Chondrocyte (in vitro differentiated cells): ENCODE measurements around the gene TMEFF2. TPM values are rescaled to one million over a fixed set of nuclear protein-coding genes. Genes with fewer than 3 reads are reported as not detected.

Experiments used
- DNase-seq: peaks from one replicate; pipeline ENCODE4 v3.0.0; 2021; ENCODE audit warnings: mixed read lengths, low spot score
- H3K27ac Mint-ChIP-seq: one replicate; pipeline ENCODE4 v1.8.0; 2021; ENCODE audit warnings: mild to moderate bottlenecking, moderate library complexity, mixed read lengths; ENCODE audit not compliant: unreplicated experiment
- H3K27me3 Mint-ChIP-seq: 2 replicates; pipeline ENCODE4 v1.8.0; 2021; ENCODE audit warnings: low read depth, mixed read lengths
- H3K36me3 Mint-ChIP-seq: 2 replicates; pipeline ENCODE4 v1.8.0; 2021; ENCODE audit warnings: low read depth, mixed read lengths
- H3K4me1 Mint-ChIP-seq: 2 replicates; pipeline ENCODE4 v1.8.0; 2021; ENCODE audit warnings: low read depth, mild to moderate bottlenecking, mixed read lengths
- H3K4me3 Mint-ChIP-seq: one replicate; pipeline ENCODE4 v1.8.0; 2021; ENCODE audit warnings: mild to moderate bottlenecking, moderate library complexity, mixed read lengths; ENCODE audit not compliant: unreplicated experiment
- H3K9me3 Mint-ChIP-seq: 2 replicates; pipeline ENCODE4 v1.8.0; 2021; ENCODE audit warnings: low read depth, mixed read lengths
- long read RNA-seq: library from polyadenylated mRNA; stranded (forward); transcript quantifications from one replicate; pipeline ENCODE4 v2.0.0, GENCODE V29; 2021
- total RNA-seq: library from RNA; stranded (reverse); gene quantifications from 3 replicates; pipeline ENCODE4 v1.2.1, GENCODE V29; 2021
- TF ChIP-seq, protein P1 (sequence below): fragments of 200-600 bp; sonication (generic); IDR thresholded peaks from 2 replicates; pipeline ENCODE4 v1.5.0; 2021; ENCODE audit warnings: antibody characterized with exemption, mild to moderate bottlenecking, moderate library complexity

TMEFF2 gene, protein sequence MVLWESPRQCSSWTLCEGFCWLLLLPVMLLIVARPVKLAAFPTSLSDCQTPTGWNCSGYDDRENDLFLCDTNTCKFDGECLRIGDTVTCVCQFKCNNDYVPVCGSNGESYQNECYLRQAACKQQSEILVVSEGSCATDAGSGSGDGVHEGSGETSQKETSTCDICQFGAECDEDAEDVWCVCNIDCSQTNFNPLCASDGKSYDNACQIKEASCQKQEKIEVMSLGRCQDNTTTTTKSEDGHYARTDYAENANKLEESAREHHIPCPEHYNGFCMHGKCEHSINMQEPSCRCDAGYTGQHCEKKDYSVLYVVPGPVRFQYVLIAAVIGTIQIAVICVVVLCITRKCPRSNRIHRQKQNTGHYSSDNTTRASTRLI
- total RNA-seq: 1.4 to 8.6 TPM (median 1.5 TPM) in 3 replicates
- long read RNA-seq, transcript TMEFF2-201 (10 exons, 2,604 nt): major isoform, 6 of 9 reads
- long read RNA-seq, partial matches to known transcripts: 1 of 9 reads
- long read RNA-seq, other reads (novel, unspliced or antisense): 1 of 9 reads

GRCh38 chr2:192194866-192195547 lies at the start of gene TMEFF2:
TMEFF2 (minus strand) TSS chr2:192194933; CDS start chr2:192194524, 409 bp downstream.
- Mint-ChIP-seq H3K27me3 (peaks cover 17% of the 10 kb centered on the region), H3K27ac (no peak within 1 kb of the TSS), H3K36me3 (no peaks in the 10 kb centered on the region), H3K4me1 (peaks cover 36% of the 10 kb centered on the region), H3K9me3 (no peaks in the 10 kb centered on the region), H3K4me3 (peak within 1 kb of the TSS; percentile 83)
- TF ChIP-seq, protein P1, sequence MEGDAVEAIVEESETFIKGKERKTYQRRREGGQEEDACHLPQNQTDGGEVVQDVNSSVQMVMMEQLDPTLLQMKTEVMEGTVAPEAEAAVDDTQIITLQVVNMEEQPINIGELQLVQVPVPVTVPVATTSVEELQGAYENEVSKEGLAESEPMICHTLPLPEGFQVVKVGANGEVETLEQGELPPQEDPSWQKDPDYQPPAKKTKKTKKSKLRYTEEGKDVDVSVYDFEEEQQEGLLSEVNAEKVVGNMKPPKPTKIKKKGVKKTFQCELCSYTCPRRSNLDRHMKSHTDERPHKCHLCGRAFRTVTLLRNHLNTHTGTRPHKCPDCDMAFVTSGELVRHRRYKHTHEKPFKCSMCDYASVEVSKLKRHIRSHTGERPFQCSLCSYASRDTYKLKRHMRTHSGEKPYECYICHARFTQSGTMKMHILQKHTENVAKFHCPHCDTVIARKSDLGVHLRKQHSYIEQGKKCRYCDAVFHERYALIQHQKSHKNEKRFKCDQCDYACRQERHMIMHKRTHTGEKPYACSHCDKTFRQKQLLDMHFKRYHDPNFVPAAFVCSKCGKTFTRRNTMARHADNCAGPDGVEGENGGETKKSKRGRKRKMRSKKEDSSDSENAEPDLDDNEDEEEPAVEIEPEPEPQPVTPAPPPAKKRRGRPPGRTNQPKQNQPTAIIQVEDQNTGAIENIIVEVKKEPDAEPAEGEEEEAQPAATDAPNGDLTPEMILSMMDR: peak; percentile 78
- DNase-seq: peak; percentile 98

DNA sequence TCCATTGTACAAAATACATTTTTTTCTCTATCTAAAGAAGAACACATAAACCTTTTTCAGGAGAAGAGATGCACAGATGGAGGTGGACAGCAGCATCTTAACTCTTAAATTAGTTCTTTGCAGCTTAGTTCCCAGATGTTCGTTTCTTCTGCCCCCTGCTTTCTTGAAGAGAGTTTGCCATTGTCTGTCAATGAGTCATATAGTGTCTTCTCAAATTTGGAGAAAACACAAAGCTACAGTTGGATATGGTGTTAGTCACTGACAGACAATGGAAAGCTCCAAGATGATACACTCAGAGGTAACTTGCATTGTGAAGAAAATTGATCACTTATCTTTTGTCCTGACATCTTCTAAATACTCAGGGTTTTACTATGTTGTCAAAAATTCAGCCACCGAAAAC lies 48.8 kb upstream of the TMEFF2 start:
- Mint-ChIP-seq H3K27me3 (no peaks in the 10 kb centered on the region), H3K9me3 (peaks cover under 1% of the 10 kb centered on the region), H3K27ac (no peak overlapping the region), H3K4me1 (peaks cover 5% of the 10 kb centered on the region), H3K36me3 (no peaks in the 10 kb centered on the region), H3K4me3 (no peak overlapping the region)
- TF ChIP-seq, protein P1: no peak
- DNase-seq: no peak

GRCh38 chr2:192236136-192236535 lies 41.4 kb upstream of the TMEFF2 start:
- Mint-ChIP-seq H3K27ac (peak overlapping the region; percentile 65), H3K36me3 (peaks cover 2% of the 10 kb centered on the region), H3K4me1 (peaks cover 27% of the 10 kb centered on the region), H3K9me3 (no peaks in the 10 kb centered on the region), H3K4me3 (no peak overlapping the region), H3K27me3 (no peaks in the 10 kb centered on the region)
- no peak for DNase-seq
- TF ChIP-seq, protein P1: no peak

GRCh38 chr2:192230889-192231453 lies 36.2 kb upstream of the TMEFF2 start:
- peaks cover 31% of the 10 kb centered on the region for H3K4me1 Mint-ChIP-seq
- peak overlapping the region; percentile 71 for H3K27ac Mint-ChIP-seq
- DNase-seq: no peak
- H3K36me3 Mint-ChIP-seq: no peaks in the 10 kb centered on the region
- H3K27me3 Mint-ChIP-seq: no peaks in the 10 kb centered on the region
- H3K4me3 Mint-ChIP-seq: peak overlapping the region; percentile 50
- no peaks in the 10 kb centered on the region for H3K9me3 Mint-ChIP-seq
- TF ChIP-seq, protein P1: no peak

GRCh38 chr2:192228685-192229084 lies 34.0 kb upstream of the TMEFF2 start:
- Mint-ChIP-seq H3K27me3 (no peaks in the 10 kb centered on the region), H3K4me3 (no peak overlapping the region), H3K9me3 (no peaks in the 10 kb centered on the region), H3K36me3 (no peaks in the 10 kb centered on the region), H3K4me1 (peaks cover 28% of the 10 kb centered on the region), H3K27ac (no peak overlapping the region)
- TF ChIP-seq, protein P1: no peak
- DNase-seq: no peak
